Activated CD4-positive, alpha-beta T cell treated with anti-CD3 and anti-CD28 coated beads, Interleukin-2, amount 10 ng/mL, durations not matched to agents 7 days and 5 days (primary cell): Measurements from ENCODE around the gene SUGCT. TPM values are rescaled to one million over a fixed set of nuclear protein-coding genes. Genes with fewer than 3 reads are reported as not detected.
"Not testable (repeated sequence)": the region's sequence is repeated elsewhere in the genome, so short reads cannot be mapped to it uniquely, and the experiment has no call there.

Source experiments
- CTCF ChIA-PET: fragments of 350-600 bp; sonication (Branson Sonifier 250); formaldehyde crosslinking; loops from one replicate; lab custom pipeline; 2021; ENCODE audit warnings: antibody characterized with exemption; lab: Charles Lee
- POLR2A ChIA-PET: fragments of 350-600 bp; sonication (Branson Sonifier 250); formaldehyde crosslinking; loops from one replicate; lab custom pipeline; 2021; ENCODE audit warnings: antibody characterized with exemption; lab: Charles Lee
- DNase-seq: peaks from one replicate; pipeline ENCODE4 v3.0.0-alpha.2; 2020
- H3K27ac Mint-ChIP-seq: one replicate; pipeline ENCODE4 v1.8.0; 2021; ENCODE audit warnings: mild to moderate bottlenecking, moderate library complexity, mixed read lengths
- H3K27me3 Mint-ChIP-seq: one replicate; pipeline ENCODE4 v1.8.0; 2021; ENCODE audit warnings: mixed read lengths
- H3K36me3 Mint-ChIP-seq: one replicate; pipeline ENCODE4 v1.8.0; 2021; ENCODE audit warnings: low read depth, mixed read lengths
- H3K4me1 Mint-ChIP-seq: one replicate; pipeline ENCODE4 v1.8.0; 2021; ENCODE audit warnings: mixed read lengths
- H3K4me3 Mint-ChIP-seq: one replicate; pipeline ENCODE4 v1.8.0; 2021; ENCODE audit warnings: mild to moderate bottlenecking, moderate library complexity, mixed read lengths
- H3K9me3 Mint-ChIP-seq: one replicate; pipeline ENCODE4 v1.8.0; 2021; ENCODE audit warnings: mixed read lengths
- total RNA-seq, 2 experiments: library from RNA; stranded (reverse); gene quantifications; one replicate each; pipeline ENCODE4 v1.2.3, GENCODE V29; 2021

The SUGCT gene
- total RNA-seq, 2 experiments from 2014 or later: not detected

- no peak overlapping the region for H3K4me3 Mint-ChIP-seq
- DNase-seq: no peak
- POLR2A ChIA-PET: no interaction called here
- CTCF ChIA-PET: no interaction called here
- H3K27ac Mint-ChIP-seq: no peak overlapping the region
- H3K36me3 Mint-ChIP-seq: no peaks in the 10 kb centered on the region
- no peaks in the 10 kb centered on the region for H3K27me3 Mint-ChIP-seq
- H3K9me3 Mint-ChIP-seq: no peaks in the 10 kb centered on the region
- H3K4me1 Mint-ChIP-seq: no peaks in the 10 kb centered on the region
Measured at GRCh38 chr7:40244226-40244625, 109.4 kb downstream of the SUGCT start.

GRCh38 chr7:40248681-40249080 is 113.9 kb downstream of the SUGCT start:
- CTCF ChIA-PET: no interaction called here

GRCh38 chr7:40253444-40253843 is 118.6 kb downstream of the SUGCT start:
- H3K27ac Mint-ChIP-seq, POLR2A ChIA-PET, DNase-seq, CTCF ChIA-PET, H3K27me3 Mint-ChIP-seq, H3K9me3 Mint-ChIP-seq, H3K4me1 Mint-ChIP-seq, H3K4me3 Mint-ChIP-seq, H3K36me3 Mint-ChIP-seq: not testable (repeated sequence)

More at GRCh38 chr7:40248681-40249080, 113.9 kb downstream of the SUGCT start:
- Mint-ChIP-seq H3K36me3 (no peaks in the 10 kb centered on the region), H3K9me3 (no peaks in the 10 kb centered on the region), H3K27ac (no peak overlapping the region), H3K4me1 (no peaks in the 10 kb centered on the region), H3K27me3 (no peaks in the 10 kb centered on the region), H3K4me3 (no peak overlapping the region)
- DNase-seq: no peak
- POLR2A ChIA-PET: no interaction called here

GRCh38 chr7:40263752-40264390 is 129.1 kb downstream of the SUGCT start:
- H3K27ac Mint-ChIP-seq: no peak overlapping the region
- no peak for DNase-seq
- no peaks in the 10 kb centered on the region for H3K9me3 Mint-ChIP-seq
- H3K27me3 Mint-ChIP-seq: no peaks in the 10 kb centered on the region
- ChIA-PET CTCF (no interaction called here), POLR2A (no interaction called here)
- H3K4me3 Mint-ChIP-seq: no peak overlapping the region
- no peaks in the 10 kb centered on the region for H3K36me3 Mint-ChIP-seq
- H3K4me1 Mint-ChIP-seq: peaks cover 10% of the 10 kb centered on the region

- Mint-ChIP-seq H3K4me1 (peaks cover 10% of the 10 kb centered on the region), H3K9me3 (no peaks in the 10 kb centered on the region), H3K36me3 (no peaks in the 10 kb centered on the region), H3K27me3 (no peaks in the 10 kb centered on the region), H3K4me3 (no peak overlapping the region), H3K27ac (no peak overlapping the region)
- POLR2A ChIA-PET: no interaction called here
- no peak for DNase-seq
- CTCF ChIA-PET: no interaction called here
Measured at GRCh38 chr7:40267583-40267982, 132.8 kb downstream of the SUGCT start.

- DNase-seq, H3K4me3 Mint-ChIP-seq, H3K36me3 Mint-ChIP-seq, CTCF ChIA-PET, H3K4me1 Mint-ChIP-seq, POLR2A ChIA-PET, H3K9me3 Mint-ChIP-seq, H3K27me3 Mint-ChIP-seq, H3K27ac Mint-ChIP-seq: not testable (repeated sequence)
Measured at GRCh38 chr7:40268810-40269209, 134.0 kb downstream of the SUGCT start.

GRCh38 chr7:40276061-40276460 is 141.3 kb downstream of the SUGCT start:
- Mint-ChIP-seq H3K4me1 (no peaks in the 10 kb centered on the region), H3K4me3 (no peak overlapping the region), H3K27me3 (no peaks in the 10 kb centered on the region), H3K27ac (no peak overlapping the region), H3K36me3 (no peaks in the 10 kb centered on the region), H3K9me3 (peaks cover 3% of the 10 kb centered on the region)
- DNase-seq: no peak
- ChIA-PET POLR2A (no interaction called here), CTCF (no interaction called here)

- DNase-seq: no peak
- Mint-ChIP-seq H3K27ac (no peak overlapping the region), H3K36me3 (no peaks in the 10 kb centered on the region), H3K27me3 (no peaks in the 10 kb centered on the region), H3K4me3 (no peak overlapping the region), H3K9me3 (peaks cover 4% of the 10 kb centered on the region), H3K4me1 (no peaks in the 10 kb centered on the region)
- POLR2A ChIA-PET: no interaction called here
- CTCF ChIA-PET: no interaction called here
Measured at GRCh38 chr7:40279991-40280390, 145.2 kb downstream of the SUGCT start.

GRCh38 chr7:40282858-40283257 is 148.1 kb downstream of the SUGCT start:
- no peak overlapping the region for H3K27ac Mint-ChIP-seq
- ChIA-PET POLR2A (no interaction called here), CTCF (interaction anchor here (0.6 kb wide), 4 partner anchors 181 to 1570 kb away, joined by 3 read pairs; no protein-coding TSS in a partner anchor)
- H3K27me3 Mint-ChIP-seq: no peaks in the 10 kb centered on the region
- DNase-seq: no peak
- H3K4me3 Mint-ChIP-seq: no peak overlapping the region
- H3K4me1 Mint-ChIP-seq: no peaks in the 10 kb centered on the region
- no peaks in the 10 kb centered on the region for H3K36me3 Mint-ChIP-seq
- H3K9me3 Mint-ChIP-seq: peaks cover 4% of the 10 kb centered on the region

GRCh38 chr7:40283391-40283790 is 148.6 kb downstream of the SUGCT start:
- H3K9me3 Mint-ChIP-seq: peaks cover 4% of the 10 kb centered on the region
- no peak for DNase-seq
- H3K36me3 Mint-ChIP-seq: no peaks in the 10 kb centered on the region
- no peak overlapping the region for H3K4me3 Mint-ChIP-seq
- POLR2A ChIA-PET: no interaction called here
- H3K27me3 Mint-ChIP-seq: no peaks in the 10 kb centered on the region
- CTCF ChIA-PET: no interaction called here
- H3K4me1 Mint-ChIP-seq: no peaks in the 10 kb centered on the region
- no peak overlapping the region for H3K27ac Mint-ChIP-seq

- ChIA-PET CTCF (no interaction called here), POLR2A (no interaction called here)
- H3K4me1 Mint-ChIP-seq: peaks cover 2% of the 10 kb centered on the region
Measured at GRCh38 chr7:40288827-40289226, 154.0 kb downstream of the SUGCT start.

GRCh38 chr7:40297741-40298311 is 163.0 kb downstream of the SUGCT start:
- Mint-ChIP-seq H3K27me3 (no peaks in the 10 kb centered on the region), H3K4me1 (peaks cover 6% of the 10 kb centered on the region), H3K27ac (no peak overlapping the region), H3K9me3 (no peaks in the 10 kb centered on the region), H3K4me3 (no peak overlapping the region), H3K36me3 (no peaks in the 10 kb centered on the region)
- DNase-seq: no peak
- ChIA-PET CTCF (no interaction called here), POLR2A (no interaction called here)

More at GRCh38 chr7:40288827-40289226, 154.0 kb downstream of the SUGCT start:
- H3K4me3 Mint-ChIP-seq: no peak overlapping the region
- no peaks in the 10 kb centered on the region for H3K36me3 Mint-ChIP-seq
- no peaks in the 10 kb centered on the region for H3K27me3 Mint-ChIP-seq
- no peak for DNase-seq
- H3K9me3 Mint-ChIP-seq: no peaks in the 10 kb centered on the region
- no peak overlapping the region for H3K27ac Mint-ChIP-seq

GRCh38 chr7:40298421-40298820 is 163.6 kb downstream of the SUGCT start:
- ChIA-PET POLR2A (no interaction called here), CTCF (no interaction called here)
- Mint-ChIP-seq H3K4me3 (no peak overlapping the region), H3K36me3 (no peaks in the 10 kb centered on the region), H3K9me3 (no peaks in the 10 kb centered on the region), H3K4me1 (peaks cover 6% of the 10 kb centered on the region), H3K27ac (no peak overlapping the region), H3K27me3 (no peaks in the 10 kb centered on the region)
- no peak for DNase-seq

- Mint-ChIP-seq H3K27me3 (no peaks in the 10 kb centered on the region), H3K27ac (no peak overlapping the region), H3K4me1 (peaks cover 6% of the 10 kb centered on the region), H3K9me3 (no peaks in the 10 kb centered on the region), H3K4me3 (no peak overlapping the region), H3K36me3 (no peaks in the 10 kb centered on the region)
- DNase-seq: no peak
- CTCF ChIA-PET: no interaction called here
- POLR2A ChIA-PET: no interaction called here
Measured at GRCh38 chr7:40299097-40299496, 164.3 kb downstream of the SUGCT start.
